ENCODE measurements around the gene TTC7B.

TTC7B gene

GRCh38 chr14:90699016-90699415, 117.2 kb downstream of the TTC7B start:
- DNase-seq, result no peak

GRCh38 chr14:90698379-90698869, 117.8 kb downstream of the TTC7B start:
- no peak for DNase-seq

- peak; percentile 7 for DNase-seq
These were observed 118.5 kb downstream of the TTC7B start for GRCh38 chr14:90697577-90698206.

GRCh38 chr14:90697132-90697531, 119.1 kb downstream of the TTC7B start:
- DNase-seq, result no peak

- DNase-seq, result no peak
These were observed 119.5 kb downstream of the TTC7B start for GRCh38 chr14:90696720-90697119.

GRCh38 chr14:90695997-90696660, 120.1 kb downstream of the TTC7B start:
- no peak for DNase-seq

- no peak for DNase-seq
These were observed 122.8 kb downstream of the TTC7B start for GRCh38 chr14:90693413-90693812.

- DNase-seq, result no peak
These were observed 123.4 kb downstream of the TTC7B start for GRCh38 chr14:90692826-90693225.

GRCh38 chr14:90692061-90692460, 124.2 kb downstream of the TTC7B start:
- no peak for DNase-seq

GRCh38 chr14:90691627-90692026, 124.6 kb downstream of the TTC7B start:
- no peak for DNase-seq

GRCh38 chr14:90687680-90688079, 128.6 kb downstream of the TTC7B start:
- no peak for DNase-seq

- no peak for DNase-seq
These were observed 133.6 kb downstream of the TTC7B start for GRCh38 chr14:90682615-90683014.

GRCh38 chr14:90681929-90682328, 134.3 kb downstream of the TTC7B start:
- no peak for DNase-seq

GRCh38 chr14:90678846-90679362, 137.3 kb downstream of the TTC7B start:
- no peak for DNase-seq

- no peak for DNase-seq
These were observed 137.8 kb downstream of the TTC7B start for GRCh38 chr14:90678420-90678819.

- DNase-seq, result no peak
These were observed 138.7 kb downstream of the TTC7B start for GRCh38 chr14:90677484-90678050.

- no peak for DNase-seq
These were observed 139.3 kb downstream of the TTC7B start for GRCh38 chr14:90676912-90677311.

GRCh38 chr14:90676356-90676755, 139.9 kb downstream of the TTC7B start:
- no peak for DNase-seq

GRCh38 chr14:90675399-90675798, 140.8 kb downstream of the TTC7B start:
- no peak for DNase-seq

- no peak for DNase-seq
These were observed 141.5 kb downstream of the TTC7B start for GRCh38 chr14:90674716-90675115.

- no peak for DNase-seq
These were observed 142.1 kb downstream of the TTC7B start for GRCh38 chr14:90674043-90674670.

GRCh38 chr14:90671382-90672234, 144.6 kb downstream of the TTC7B start:
- DNase-seq, result no peak

GRCh38 chr14:90669731-90670130, 146.5 kb downstream of the TTC7B start:
- DNase-seq, result no peak
